Measurements from ENCODE around the gene GMPPA.

The GMPPA gene

DNA sequence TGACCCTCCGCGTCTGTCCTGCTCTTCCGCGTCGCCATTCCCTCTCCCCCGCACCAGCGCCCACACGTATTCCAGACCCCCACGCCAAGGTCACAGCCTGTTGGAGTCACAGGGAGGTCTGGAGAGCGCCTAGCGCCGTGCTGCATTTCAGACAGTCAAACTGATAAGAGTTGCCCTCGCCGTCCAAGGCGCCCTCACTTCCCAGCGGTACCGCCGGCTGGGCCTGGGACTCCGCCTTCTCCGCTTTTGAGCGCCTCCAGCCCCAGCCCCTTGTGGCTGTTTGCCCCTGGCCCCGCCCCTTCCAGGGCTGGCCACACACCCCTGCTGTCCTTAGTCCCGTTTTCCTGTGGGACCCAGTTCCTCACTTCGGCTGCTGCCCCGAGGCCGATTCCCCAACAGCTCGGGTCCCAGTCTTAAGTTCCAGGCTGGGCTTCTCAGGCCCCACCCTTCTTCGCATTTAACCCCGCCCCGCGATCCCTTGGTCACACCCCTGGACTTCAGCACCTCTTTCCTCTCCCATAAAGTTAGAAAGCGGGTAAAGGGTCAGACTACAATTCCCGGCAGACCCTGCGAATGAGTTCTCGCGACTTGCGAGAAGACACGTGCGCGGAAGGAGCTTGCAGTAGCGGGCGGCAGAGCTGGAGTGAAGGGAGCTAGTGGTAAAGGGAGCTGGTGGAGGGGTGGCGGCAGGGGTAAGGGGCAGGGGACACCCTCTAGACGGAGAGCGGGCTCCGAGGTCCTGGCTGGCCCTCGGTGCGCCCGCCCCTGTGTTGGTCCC lies at the start of gene GMPPA:
TSS of gene GMPPA (plus strand) at position 612 of the 778 bp plus-strand sequence. CDS start 1,085 bp downstream, outside the sequence.
- DNase-seq = peak; percentile 96

DNA sequence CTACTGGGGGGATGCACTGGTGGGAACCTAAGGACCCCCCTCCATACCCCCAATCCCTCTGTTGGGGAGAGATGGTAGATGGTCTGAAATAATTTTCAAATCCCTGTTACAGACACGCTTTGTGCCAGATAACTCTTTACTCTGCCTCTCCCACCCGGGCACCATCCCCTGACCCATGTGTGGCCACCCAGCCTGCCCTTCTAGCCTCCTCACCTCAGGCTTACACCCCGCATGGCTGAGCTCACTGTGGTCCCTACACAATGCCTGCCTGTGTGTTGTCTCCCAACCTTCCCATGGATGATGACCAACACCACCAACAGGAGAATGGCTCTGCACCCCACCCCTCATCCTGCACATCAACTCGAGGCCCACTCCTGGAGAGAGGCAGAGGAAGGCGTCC lies 49.1 kb upstream of the GMPPA start:
- no peak for DNase-seq

DNA sequence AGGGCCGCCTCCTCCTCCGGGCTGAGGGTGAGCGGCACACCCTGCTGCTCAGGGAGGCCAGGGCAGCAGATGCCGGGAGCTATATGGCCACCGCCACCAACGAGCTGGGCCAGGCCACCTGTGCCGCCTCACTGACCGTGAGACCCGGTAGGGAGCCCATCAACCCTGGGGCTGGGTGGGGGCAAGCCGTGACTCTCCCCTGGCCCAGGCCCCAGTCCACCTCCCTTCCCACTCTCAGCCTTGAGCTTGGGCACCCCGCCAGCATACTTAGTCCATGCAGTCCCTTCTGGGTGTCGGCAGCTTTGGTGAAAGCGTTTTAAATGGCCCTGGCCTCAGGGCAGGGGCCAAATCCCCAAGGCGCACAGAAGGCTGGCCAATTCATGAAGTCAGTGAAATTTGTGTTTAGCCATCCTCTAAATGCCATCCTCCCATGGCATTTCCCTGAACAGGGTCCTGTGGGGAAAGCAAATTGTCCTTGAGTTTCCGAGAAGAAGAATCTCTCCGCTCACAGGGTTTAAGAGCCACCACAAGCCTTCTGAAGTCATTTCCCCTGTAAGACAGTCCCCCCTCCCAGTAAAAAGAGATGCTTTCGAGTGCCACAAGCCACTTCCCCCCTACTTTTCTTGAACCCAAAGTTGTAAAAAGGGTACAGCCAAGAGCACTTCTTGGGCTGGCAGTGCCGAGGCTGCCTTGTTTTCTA lies 46.9 kb upstream of the GMPPA start:
- no peak for DNase-seq

DNA sequence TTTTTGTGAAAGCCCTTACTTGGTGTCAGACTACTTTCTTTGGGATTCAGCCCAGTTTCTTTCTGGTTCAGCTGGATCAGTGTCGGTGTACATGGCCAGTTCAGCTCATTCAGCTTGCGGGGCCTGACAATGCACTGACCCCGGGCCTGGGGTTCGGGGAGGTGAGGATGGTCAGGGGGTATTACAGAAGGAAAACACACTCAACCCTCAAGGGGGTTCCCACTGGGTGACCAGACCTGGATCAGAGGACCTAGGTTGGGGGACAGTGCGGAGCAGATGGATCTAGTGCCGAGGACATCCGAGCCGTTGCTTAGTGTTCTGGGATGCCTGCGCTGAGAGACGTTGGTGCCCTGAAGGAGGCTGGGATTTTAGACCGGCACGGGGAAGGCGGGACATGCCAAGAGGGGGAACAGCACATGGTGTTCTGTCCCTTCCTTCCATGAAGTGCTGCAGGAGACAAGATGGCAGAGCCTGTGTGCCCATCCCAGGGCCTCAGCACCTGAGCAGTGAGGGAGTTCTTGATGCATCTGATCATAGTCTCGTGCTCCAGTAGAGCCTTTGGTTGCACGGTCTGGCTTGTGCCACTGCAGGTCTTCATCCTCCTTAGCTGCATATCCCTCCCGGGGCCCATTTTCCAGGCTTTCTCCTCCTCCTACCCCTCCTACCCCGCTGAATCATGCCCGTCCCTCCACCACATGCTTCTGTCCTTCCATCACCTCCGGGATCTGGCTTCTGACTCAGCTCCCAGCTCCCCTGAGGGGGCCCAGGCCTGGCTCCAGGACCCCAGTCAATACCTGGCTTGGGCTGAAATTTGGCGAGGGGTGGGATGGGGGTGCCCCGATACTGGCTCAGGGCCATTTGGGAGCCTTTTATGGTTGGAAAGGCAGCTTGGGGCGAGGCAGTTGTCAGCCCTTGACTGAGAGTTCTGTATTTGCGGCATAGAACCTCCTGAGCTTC lies 46.1 kb upstream of the GMPPA start:
- DNase-seq = no peak

DNA sequence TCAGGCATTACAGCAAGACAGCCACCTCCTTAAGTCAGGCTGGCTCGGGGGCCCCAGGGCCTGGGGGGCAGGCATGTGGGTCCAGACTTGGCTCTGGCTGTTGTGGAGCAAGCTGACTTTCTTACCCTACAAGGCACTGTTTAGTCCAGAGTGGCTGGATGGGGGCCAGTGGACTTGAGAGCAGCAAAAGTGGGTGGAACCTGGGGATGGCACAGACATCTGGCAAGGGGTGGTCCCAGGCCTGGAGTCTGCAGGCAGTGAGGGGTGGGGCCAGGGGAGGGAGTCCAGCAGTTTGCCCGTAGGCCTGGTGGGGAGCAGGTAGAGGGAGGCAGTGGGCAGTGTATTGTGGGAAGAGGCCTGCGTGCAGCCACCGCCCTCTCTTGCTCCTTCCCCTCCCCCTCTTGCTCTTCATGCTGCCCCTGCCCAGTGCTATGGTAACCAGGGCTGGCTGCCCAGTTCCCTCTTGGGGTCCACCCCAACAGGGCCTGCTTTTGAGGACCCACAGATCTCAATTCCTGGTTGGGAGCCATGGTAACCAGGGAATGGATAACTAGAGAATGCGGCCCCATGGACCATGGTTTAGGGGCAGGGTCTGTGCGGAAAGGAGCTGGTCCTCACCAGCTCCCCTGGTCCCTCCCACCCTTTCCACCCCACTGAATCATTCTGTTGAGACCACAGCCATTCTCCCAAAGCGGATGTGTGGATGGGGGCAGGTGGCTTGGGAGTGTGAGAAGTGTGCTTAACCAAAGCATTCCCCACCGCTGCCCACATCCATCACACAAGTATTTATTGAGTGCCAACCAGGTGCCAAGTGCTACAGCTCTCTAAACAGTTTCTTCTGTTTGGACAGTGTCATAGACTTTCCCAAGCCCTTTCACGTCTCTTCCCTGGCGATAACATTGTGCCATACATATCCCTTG lies 44.8 kb upstream of the GMPPA start:
- peak; percentile 66 for DNase-seq

DNA sequence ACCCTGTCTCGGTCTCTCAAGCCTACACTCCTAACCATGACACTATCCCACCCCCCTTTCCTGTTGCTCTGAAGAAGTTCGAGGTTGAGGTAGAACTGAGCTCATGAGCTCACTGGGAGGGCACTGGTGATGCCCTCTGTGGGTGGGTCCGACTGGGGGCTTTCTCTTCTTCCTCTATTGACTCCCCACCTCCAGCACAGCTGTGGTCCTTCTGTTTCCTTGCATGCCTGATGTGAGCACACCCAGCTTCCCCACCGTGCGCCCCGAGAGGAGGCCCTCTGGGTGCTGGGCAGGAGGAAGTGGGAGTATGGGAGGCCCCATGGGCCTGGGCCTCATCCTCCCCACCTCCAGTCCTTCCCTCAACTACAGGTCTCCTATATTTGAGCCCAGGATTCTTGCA lies 43.1 kb upstream of the GMPPA start:
- no peak for DNase-seq

DNA sequence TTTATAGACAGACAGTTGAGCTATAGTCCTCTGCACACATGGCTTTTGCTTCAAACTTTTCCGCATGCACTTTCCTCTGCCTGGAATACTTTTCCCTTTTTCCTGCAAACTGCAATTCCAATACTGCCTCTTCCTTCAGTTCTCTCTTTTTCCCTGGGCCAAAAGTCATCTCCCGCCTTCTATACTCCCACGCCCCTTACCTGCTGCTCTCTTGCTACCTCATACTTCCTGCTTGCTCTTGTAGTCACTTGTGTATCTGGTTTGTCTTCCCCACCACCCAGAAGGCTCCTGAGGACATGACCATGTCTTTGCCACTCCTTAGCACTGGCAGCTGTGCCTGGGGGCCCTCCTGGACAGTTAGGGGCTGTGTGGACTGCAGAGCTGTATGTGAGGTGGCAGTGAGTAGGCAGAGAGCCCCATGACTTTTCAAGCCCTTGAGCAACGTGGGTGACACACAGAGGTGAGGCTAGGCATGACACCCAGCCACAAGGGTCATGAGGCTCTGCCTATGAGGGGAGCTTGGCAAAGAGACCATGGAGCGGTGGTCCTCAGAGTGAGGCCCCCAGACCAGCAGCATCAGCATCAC lies 40.8 kb upstream of the GMPPA start:
- no peak for DNase-seq

DNA sequence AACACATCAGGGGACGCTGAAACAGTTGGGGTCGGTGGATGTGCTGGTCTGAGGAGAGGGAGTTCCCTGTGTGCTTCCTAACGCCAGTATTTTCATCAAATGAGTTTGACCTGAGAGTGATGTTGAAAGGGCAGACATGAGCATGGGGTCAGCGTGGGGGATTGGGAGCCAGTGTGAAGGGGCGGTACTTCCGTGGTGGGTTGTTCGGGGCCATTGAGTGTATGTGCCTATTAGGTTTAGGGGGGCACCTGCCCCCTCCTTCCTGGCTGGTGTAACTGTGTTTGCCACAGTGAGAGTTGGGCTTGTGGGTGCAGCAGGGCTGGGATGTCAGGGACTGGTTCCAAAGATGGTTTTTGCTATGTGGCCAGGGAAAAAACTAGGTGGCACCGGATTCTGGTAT lies 39.7 kb upstream of the GMPPA start:
- DNase-seq = no peak

DNA sequence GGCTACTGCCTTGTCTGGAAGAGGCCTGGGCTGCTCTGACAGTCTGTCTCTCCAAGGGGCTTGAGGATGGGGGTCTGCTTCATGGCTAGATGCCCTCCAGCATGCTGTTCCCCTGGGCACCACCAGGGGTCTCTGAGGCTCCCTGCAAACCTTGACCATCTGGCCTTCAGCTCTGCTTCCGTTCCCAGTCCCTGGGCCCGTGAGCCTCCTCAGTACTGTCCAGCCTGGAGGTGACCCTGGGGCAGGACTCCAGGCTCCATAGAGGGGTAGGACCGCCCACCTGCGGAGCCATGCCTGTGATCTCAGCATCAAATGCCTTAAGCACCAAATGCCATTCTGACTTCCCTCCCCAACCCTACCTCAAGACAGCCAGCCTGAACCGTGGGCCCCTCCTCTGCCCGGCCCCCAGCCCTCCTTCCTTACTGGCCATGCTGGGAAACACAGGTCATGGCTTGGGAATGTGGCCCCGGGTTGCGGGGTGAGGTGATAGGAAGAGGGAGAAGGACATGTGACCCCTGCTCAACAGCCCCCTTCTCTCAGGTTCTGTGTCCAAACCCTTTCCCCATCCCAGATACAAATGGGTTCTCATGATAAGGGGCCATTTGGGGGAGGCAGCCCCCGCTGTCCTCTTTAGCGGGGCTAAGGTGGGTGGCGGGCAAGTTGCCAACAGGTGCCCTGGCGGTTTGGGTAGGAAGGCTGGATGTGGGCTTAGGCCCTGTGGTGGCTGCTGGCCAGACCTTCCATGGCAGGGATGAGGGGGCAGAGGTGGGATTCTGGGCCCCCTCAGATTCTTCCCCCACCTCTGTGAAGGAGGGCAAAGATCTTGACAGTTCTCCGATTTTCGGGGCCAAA lies 39.0 kb upstream of the GMPPA start:
- peak; percentile 30 for DNase-seq

DNA sequence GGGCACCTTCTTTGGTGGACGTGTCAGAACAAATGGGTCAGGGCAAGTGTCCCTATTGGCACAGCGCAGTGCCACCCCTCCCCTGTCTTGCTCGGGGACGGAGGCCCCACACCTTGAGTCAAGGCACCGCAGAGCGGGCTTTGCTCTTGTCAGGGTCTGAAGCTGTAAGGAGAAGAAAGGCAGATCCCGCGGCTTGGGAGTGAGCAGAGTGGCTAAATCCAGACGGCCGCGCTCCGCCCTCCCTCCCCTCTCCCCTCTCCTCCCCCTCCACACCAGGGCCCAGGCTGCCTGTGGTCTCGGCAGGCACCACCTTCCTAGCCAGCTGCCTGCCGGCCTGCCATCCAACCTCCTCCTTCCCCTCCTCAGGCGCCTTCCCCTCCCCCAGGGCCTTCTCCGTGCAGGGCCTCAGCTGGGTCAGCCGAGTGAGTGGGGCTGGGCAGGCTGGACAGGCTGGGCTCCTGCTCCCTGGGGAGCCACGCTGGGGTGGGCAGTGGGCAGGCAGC lies 38.2 kb upstream of the GMPPA start:
- peak; percentile 66 for DNase-seq

DNA sequence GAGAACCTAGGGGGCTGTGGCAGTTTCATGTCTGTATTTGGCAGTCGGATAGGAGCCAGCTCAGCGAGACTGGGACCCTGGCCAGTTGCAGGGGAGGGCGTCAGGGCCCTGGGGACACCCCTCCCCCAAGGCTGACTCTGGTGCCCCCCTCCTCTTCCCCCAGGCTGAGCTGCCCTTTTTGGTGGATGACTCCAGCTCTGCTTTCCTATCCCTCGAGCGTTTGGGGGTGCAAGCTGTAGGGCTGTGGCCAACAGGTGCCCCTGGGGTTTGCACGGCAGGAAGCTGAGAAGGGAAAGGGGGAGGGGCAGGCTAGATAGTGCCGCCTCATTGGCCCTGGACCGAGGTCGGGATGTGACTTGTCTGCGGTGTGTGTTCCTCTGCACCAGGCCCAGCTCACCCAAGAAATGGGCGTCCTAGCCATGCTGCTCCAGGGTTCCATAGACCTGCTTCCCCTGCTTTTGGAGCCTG lies 37.6 kb upstream of the GMPPA start:
- DNase-seq = no peak

DNA sequence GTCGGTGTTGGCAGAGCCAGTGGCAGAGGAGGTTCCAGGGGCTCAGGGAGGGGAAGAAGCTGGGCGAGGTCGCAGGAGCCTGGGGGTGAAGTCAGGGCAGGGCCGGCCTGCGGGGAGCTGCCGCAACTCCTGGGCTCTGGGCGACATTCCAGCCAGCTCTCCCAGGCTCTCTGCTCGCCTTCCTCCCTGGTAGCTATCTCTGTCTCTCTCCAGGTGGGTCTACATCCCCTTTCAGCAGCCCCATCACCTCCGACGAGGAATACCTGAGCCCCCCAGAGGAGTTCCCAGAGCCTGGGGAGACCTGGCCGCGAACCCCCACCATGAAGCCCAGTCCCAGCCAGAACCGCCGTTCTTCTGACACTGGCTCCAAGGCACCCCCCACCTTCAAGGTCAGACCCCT lies 37.0 kb upstream of the GMPPA start:
- no peak for DNase-seq

DNA sequence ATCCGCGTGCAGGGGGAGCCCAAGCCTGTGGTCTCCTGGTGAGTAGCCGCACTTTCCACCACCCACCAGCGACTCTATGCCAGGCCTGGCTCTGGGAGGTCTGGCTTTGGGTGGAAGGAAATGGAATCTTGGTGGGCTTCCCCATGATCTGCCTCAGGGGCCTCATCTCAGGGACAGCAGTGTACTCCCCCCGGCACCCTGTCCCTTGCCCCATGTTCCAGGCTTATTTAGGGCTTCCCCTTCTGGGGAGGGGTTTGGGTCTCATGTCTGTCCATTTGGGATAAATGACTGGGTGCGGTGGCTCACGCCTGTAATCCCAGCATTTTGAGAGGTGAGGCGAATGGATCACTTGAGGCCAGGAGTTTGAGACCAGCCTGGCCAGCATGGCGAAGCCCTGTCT lies 36.3 kb upstream of the GMPPA start:
- no peak for DNase-seq

DNA sequence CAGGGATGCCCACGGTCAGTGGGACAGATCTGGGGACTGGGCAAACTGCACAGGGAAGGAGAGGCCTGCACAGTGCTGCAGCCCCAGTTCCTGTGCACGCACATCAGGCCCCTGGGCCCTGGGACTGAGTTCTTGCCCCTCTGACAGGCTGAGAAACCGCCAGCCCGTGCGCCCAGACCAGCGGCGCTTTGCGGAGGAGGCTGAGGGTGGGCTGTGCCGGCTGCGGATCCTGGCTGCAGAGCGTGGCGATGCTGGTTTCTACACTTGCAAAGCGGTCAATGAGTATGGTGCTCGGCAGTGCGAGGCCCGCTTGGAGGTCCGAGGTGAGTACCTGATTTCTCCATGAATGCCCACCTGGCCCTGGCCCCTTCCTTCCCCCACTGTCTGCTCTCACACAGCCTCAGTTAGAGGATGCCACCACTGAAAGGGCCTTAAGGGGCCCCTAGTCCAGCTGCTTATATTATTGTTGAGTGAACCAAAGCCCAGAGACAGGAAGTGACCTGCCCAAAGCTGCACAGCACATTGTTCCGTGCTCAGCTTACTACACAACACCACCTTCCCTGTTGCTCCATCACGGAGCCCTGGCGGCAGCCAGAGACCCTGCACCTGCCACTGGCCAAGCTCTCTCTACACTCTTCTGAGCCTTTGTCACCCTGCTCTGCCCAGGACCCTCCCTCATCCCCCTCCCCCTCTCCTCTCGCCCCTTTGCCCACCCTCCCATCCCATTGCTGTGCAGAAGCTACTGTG lies 34.2 kb upstream of the GMPPA start:
- DNase-seq = no peak

DNA sequence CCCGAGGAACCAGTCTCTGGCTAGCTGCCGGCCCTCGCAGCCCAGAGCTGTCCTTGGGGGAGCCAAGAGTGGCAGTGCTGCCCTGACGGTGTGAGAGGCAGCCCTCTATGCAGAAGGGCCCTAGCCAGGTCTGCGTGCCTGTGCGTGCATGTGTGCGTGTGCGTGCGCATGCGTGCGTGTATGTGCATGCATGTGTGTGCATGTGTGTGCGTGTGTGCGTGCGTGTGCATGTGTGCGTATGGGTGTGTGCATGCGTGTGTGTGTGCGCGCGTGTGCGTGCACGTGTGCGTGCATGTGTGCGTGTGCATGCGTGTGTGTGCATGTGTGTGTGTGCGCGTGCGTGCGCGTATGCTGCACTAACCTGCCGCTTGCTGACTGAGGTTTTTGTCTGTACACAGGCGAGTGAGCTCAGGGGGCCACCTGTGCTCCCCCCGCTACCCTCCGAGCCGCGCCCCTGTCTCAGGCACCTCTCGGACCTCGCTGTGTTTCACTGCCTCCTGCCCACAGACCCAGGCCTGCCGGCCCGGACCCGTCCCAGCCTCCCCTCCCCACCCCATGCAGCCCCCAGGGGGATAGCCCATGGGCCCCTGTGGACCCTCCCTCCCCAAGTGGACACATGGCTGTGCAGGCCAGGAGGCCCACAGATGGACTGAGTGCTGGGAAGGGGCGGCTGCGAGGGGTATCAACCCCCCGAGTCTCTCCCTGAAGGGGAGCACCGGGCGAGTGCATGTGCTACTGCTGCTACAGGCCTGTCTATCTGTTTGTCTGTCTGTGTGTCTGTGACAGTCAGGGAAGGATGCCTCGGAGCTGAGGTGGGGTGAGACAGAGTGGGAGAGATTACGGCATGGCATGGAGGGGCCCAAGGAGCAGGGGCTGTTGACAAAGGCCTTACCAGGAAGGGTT lies 32.8 kb upstream of the GMPPA start:
- no peak for DNase-seq

DNA sequence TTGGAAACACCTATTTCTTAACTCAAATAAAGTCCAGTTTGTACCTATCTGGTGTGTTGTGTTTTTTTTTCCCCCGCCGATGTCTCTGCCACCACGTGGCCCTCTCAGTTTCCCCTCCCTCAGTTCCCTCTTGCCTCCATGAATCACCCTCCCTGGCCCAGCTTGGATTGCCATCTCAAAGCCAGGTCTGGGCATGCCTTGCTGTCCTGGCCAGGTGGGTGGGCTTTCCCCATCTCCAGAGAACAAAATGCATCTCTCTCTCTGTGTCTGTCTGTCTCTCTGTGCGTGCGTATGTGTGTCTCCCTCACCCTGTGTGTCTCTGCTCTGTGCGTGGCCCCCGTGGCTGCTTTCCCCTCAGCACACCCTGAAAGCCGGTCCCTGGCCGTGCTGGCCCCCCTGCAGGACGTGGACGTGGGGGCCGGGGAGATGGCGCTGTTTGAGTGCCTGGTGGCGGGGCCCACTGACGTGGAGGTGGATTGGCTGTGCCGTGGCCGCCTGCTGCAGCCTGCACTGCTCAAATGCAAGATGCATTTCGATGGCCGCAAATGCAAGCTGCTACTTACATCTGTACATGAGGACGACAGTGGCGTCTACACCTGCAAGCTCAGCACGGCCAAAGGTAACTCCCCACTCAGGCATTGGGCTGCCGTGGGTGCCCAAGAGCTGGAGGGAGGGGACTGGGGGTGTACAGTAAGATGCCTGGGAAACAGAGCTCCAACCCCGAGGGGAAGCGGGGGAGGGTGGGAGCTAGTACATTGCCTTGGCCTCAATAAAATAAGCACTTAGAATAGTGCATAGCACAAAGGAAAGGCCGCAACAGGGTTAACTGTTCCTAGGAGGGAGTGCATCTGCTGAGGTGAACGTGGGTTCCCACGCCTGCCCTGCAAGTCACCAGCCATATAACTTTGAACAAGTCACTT lies 31.6 kb upstream of the GMPPA start:
- no peak for DNase-seq

DNA sequence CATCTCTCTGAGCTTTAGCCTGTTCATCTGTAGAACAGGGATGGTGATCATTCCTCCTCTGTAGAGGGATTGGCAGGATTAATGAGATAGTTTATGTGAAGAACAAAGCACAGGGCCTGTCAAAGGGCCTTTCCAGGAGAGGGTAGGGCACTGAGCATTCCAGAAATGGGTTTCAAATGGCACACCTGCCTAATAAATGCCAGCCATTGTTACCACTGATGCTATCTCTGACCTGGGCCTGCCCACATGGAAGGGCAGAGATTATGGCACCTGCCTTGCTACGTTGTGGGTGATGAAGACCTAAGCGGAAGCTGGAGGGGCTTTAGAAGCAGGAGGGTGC lies 31.0 kb upstream of the GMPPA start:
- DNase-seq = no peak

All from NCI-H2227 treated with DMSO at 0.1 percent for 48 hours (cell line).